ENCODE results near the gene CXCL17. TPM values are rescaled to one million over a fixed set of nuclear protein-coding genes. Genes with fewer than 3 reads are reported as not detected.
A peak's percentile ranks its signal among the peaks of the same experiment; 100 is the strongest.

Gene CXCL17
- total RNA-seq, 2 donors from 2014 or later = not detected

GRCh38 chr19:42422901-42423461 is 19.8 kb downstream of the CXCL17 start:
- no peaks in the 10 kb centered on the region for H3K27me3 ChIP-seq
- H3K4me3 ChIP-seq = peak overlapping the region; percentile 79
- peaks cover 12% of the 10 kb centered on the region for H3K4me1 ChIP-seq
- peak overlapping the region; percentile 38 to 65 for H3K9ac ChIP-seq (ENCODE audit: low read depth in 2 of 2, low read length in 2 of 2)
- no peaks in the 10 kb centered on the region for H3K36me3 ChIP-seq
- H3K9me3 ChIP-seq = no peaks in the 10 kb centered on the region
- DNase-seq = peak; percentile 44
- no peak for TF ChIP-seq CTCF (IDR thresholded peaks at IDR 0.05)
- peak overlapping the region; percentile 33 for H3K27ac ChIP-seq
- intact Hi-C loops (cut with DNase I) = no loop called here

GRCh38 chr19:42422092-42422900 is 20.4 kb downstream of the CXCL17 start:
- Histone ChIP-seq H3K27me3 (no peaks in the 10 kb centered on the region), H3K9ac (ENCODE audit: low read depth in 2 of 2, low read length in 2 of 2) (peak overlapping the region; percentile 38 to 65), H3K36me3 (no peaks in the 10 kb centered on the region), H3K4me3 (peak overlapping the region; percentile 79), H3K27ac (no peak overlapping the region), H3K9me3 (no peaks in the 10 kb centered on the region), H3K4me1 (peaks cover 12% of the 10 kb centered on the region)
- intact Hi-C loops (cut with DNase I) = no loop called here
- TF ChIP-seq CTCF (IDR thresholded peaks at IDR 0.05) = no peak
- DNase-seq = no peak

- no peak overlapping the region for H3K27ac ChIP-seq
- H3K4me3 ChIP-seq = no peak overlapping the region
- intact Hi-C loops (cut with DNase I) = no loop called here
- no peak for DNase-seq
- peaks cover 12% of the 10 kb centered on the region for H3K4me1 ChIP-seq
- no peaks in the 10 kb centered on the region for H3K9me3 ChIP-seq
- no peak overlapping the region for H3K9ac ChIP-seq (ENCODE audit: low read depth in 2 of 2, low read length in 2 of 2)
- TF ChIP-seq CTCF (IDR thresholded peaks at IDR 0.05) = no peak
- H3K36me3 ChIP-seq = no peaks in the 10 kb centered on the region
- no peaks in the 10 kb centered on the region for H3K27me3 ChIP-seq
Measured at GRCh38 chr19:42421591-42422031, 21.1 kb downstream of the CXCL17 start.

GRCh38 chr19:42421101-42421500 is 21.6 kb downstream of the CXCL17 start:
- intact Hi-C loops (cut with DNase I) = no loop called here
- TF ChIP-seq CTCF (IDR thresholded peaks at IDR 0.05) = no peak

GRCh38 chr19:42420055-42420544 is 22.6 kb downstream of the CXCL17 start:
- intact Hi-C loops (cut with DNase I) = loop anchor here (1.0 kb wide), 1 partner anchor 13 kb away; no protein-coding TSS in a partner anchor
- Histone ChIP-seq H3K27me3 (no peaks in the 10 kb centered on the region), H3K9ac (ENCODE audit: low read depth in 2 of 2, low read length in 2 of 2) (no peak overlapping the region), H3K4me1 (peaks cover 12% of the 10 kb centered on the region), H3K27ac (no peak overlapping the region), H3K4me3 (no peak overlapping the region), H3K9me3 (no peaks in the 10 kb centered on the region), H3K36me3 (no peaks in the 10 kb centered on the region)
- TF ChIP-seq CTCF (IDR thresholded peaks at IDR 0.05) = peak; percentile 49
- DNase-seq = peak; percentile 69

More at GRCh38 chr19:42421101-42421500, 21.6 kb downstream of the CXCL17 start:
- H3K9ac ChIP-seq (ENCODE audit: low read depth in 2 of 2, low read length in 2 of 2) = no peak overlapping the region
- H3K9me3 ChIP-seq = no peaks in the 10 kb centered on the region
- no peak overlapping the region for H3K27ac ChIP-seq
- H3K4me1 ChIP-seq = peaks cover 12% of the 10 kb centered on the region
- H3K36me3 ChIP-seq = no peaks in the 10 kb centered on the region
- no peaks in the 10 kb centered on the region for H3K27me3 ChIP-seq
- no peak overlapping the region for H3K4me3 ChIP-seq
- no peak for DNase-seq
